Left forelimb (tissue), 1 donor: ENCODE results near the gene CYP2B6.
"Not testable (repeated sequence)": the region's sequence is repeated elsewhere in the genome, so short reads cannot be mapped to it uniquely, and the experiment has no call there.

ENCODE experiments used
- DNase-seq: peaks from one replicate; pipeline ENCODE4 v3.0.0-alpha.2; 2018; ENCODE audit warnings: low spot score

Gene CYP2B6

DNA sequence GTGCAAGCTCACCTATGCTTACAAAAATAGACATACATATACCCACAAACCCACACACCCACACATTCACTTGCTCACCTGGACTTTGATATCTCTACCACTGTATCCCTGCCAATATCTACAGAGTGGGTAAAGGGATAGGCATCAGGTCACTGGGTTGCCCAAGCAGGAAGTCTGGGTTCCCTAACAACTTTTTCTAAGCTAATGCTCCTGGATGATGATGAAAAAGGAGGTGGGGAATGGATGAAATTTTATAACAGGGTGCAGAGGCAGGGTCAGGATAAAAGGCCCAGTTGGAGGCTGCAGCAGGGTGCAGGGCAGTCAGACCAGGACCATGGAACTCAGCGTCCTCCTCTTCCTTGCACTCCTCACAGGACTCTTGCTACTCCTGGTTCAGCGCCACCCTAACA is at the start of gene CYP2B6:
Gene CYP2B6 (plus strand): TSS at position 311 of the 410 bp plus-strand sequence. CDS start 24 bp downstream, at position 335.
- no peak for DNase-seq

DNA sequence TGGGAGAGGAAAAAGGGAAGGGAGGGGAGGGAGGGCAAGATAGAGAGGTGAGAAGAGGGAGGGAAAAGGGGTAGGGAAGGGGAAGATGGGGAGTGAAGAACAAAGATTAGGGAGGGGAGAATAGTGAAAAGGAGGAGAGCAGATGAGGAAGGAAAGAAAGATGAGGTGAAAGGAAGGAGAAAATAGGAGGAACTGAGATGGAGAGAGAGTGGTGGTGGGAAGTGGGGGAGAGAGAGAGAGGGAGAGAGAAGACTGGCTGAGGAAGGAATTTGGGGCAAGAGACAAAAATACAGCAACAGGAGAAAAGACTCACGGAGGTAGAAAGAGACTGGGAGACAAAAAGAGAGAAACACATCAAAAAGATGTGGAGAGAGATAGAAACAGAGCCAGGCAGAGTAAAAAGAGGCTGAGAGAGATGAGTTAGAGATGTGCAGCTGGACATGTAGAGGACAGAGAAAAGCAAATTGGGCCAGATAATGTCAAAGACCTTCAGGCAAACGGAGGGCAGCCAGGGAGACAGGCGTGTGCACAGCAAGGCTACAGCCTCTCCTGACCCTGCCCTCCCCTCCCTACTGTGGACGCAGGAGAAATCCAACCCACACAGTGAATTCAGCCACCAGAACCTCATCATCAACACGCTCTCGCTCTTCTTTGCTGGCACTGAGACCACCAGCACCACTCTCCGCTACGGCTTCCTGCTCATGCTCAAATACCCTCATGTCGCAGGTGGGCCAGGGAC is 49.4 kb upstream of the CYP2B6 start:
- no peak for DNase-seq

DNA sequence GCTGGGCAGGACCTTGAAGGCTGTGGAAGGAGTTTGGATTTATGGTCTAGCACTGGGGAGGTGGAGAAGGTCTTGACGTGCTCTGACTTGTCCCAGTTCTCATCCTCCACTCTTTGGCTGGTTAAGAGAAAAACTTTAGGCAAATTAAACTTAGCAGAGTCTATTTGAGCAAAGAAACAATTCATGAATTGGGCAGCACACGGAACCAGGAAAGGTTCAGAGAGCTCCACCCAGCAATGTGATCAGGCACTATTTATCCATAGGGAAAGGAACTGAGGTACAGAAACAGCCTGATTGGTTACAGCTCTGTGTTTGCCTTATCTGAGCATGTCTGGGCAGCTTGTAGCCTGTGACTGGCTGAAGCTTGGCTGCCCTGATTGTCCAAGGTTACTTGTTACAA is 45.4 kb upstream of the CYP2B6 start:
- DNase-seq = no peak

DNA sequence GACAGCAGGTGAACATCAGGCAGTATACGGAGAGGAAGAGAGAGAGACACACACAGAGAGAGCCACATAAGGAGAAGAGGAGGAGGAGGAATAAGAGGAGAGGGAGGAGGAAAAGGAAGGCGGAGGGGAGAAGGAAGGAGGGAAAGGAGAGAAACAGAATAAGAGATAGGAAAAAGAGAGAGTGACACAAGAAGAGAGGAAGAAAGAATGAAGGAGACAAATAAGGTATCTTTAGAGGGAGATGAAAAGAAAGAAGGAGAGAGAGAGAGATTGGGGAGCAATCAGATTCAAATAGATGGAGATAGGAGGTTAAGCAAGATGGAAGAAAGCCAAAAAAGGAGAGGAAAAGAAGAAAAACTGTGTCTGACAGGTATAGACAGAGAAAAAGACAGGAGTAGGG is 44.0 kb upstream of the CYP2B6 start:
- DNase-seq = no peak

DNA sequence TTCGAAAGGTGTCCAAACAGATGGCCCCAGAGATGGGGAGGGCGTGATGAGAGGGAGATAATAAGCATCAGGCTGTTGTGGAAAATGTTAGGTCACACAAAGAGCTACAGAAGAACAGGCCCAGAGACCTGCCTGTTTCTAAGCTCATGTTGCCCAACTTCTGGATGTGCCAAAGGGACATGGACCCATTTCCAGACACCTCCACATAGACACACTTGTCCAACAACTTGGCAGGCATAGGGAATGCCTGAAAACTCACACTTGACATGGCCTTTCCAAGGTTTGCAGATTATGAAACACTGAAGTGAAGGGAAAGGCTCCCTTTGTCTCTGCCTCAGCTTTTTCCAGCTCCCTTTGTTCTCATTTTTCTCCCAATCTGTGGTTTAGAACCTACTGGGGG is 43.5 kb upstream of the CYP2B6 start:
- no peak for DNase-seq

DNA sequence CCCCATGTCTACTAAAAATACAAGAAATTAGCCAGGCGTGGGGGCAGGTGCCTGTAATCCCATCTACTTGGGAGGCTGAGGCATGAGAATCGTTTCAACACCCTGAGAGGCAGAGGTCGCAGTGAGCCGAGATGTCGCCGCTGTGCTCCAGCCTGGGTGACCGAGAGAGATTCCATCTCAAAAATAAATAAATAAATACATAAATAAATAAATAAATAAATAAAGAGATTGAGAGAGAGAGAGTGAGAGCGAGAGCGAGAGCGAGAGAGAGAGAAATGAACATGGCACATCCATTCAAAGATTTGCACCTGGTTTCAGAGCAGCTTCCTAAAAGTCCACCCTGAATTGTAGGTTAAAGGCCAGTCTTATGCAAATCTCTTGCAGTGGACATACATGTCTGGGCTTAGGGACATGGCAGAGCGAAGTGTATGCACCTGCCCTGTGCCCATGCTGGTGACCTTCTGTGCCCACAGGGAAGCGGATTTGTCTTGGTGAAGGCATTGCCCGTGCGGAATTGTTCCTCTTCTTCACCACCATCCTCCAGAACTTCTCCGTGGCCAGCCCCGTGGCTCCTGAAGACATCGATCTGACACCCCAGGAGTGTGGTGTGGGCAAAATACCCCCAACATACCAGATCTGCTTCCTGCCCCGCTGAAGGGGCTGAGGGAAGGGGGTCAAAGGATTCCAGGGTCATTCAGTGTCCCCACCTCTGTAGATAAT is 42.3 kb upstream of the CYP2B6 start:
- no peak for DNase-seq

DNA sequence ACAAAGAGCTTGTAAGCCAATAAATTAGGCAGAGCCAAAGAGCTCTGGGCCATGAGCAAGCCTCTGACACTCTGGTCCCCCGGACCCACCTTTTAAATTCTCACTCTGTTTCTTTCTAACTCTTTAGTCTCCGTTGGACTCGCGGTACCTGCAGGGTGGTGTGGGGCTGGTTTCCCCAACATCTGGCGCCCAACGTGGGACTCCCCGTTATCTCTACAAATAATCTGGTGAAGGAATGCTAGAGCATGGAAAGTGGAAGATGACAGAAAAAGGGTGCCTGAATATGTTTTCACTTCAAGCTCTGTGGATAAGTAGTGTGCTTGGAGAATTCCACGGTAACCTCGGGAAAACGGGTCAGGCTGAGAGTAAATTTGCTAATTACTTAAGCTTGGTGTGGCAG is 36.5 kb upstream of the CYP2B6 start:
- DNase-seq = no peak

DNA sequence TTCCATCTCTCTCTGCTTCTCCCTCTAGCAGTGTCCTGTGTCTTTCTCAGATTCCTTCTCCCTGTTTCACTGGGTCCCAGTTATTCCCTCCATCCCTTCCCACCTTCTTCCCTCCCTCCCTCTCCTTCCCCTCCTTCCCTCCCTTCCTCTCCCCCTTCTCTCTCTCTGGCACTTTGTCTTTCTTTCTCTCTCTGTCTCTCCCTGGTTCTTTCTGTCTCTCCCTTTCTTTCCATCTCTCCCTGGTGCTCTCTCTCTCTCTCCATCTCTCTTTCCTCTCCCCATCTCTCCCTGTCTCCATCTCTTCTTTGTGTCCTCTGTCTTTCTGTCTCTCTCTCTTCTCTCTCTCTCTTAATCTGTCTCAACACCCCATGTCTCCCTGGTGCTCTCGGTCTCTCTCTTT is 31.7 kb upstream of the CYP2B6 start:
- no peak for DNase-seq

DNA sequence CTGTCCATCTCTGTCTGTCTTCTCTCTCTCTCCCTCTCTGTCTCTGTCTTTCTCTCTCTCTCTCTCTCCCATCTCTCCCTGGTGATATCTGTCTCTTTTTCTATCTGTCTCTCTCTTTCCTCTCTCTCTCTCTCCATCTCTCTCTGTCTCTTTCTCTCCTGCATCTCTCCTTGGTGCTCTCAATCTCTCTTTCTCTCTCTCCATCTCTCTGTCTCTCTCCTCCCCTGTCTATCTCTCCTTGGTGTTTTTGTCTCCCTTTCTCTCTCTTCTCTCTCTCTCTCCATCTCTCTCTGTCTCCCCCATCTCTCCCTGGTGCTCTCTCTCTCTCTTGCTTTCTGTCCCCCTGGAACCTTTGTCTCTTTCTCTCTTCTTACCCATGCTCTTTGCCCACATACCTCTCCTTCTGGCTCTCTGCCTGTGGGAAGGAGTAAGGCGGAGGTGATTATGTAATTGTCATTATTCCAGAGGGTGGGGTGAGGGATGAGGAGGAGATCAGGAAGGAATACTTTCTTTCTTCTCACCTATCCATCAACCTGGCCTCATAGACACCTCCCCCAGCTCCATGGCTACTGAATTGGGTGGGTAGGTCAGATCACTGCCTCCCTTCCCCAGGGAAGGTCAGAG is 30.9 kb upstream of the CYP2B6 start:
- DNase-seq = no peak

DNA sequence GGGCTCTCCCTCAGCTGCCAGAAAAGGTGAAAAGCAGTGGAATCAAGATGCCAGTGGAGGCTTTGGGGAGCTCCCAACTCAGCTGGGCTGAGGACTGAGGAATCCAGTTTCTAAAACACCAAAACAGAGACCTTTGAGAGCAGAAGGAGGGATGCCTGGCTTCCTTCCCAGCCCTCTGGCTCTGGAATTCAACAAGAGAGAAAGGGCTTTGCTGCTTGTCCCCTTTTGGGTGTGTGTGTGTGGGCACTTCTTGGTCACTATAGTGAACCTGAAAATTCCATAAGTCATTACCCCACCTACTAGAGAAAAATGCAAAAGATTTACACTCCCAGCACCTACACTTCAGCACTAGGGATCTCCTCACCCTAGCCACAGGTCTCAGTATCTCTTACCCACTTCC is 30.3 kb upstream of the CYP2B6 start:
- DNase-seq = no peak

DNA sequence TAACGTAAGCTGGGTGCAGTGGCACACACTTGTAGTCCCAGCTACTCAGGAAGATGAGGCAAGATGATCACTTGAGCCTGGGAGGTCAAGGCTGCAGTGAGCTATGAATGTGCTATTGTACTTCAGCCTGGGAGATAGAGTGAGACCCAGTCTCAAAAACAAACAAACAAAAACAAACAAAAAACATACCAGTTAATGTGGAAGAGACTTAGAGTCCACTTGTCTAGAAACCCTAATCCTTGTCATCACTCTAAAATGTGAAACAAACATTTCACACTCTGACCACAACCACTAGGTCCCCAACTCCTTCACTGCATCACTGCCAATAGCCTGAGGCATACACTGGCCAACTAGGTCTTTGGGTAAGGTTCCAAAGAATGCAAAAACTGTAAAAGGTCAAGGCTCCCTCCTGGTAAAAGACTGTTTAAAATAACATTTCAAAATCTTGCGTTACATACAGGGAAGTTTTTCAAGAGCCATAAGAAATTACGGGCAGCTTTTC is 28.6 kb upstream of the CYP2B6 start:
- DNase-seq = no peak

DNA sequence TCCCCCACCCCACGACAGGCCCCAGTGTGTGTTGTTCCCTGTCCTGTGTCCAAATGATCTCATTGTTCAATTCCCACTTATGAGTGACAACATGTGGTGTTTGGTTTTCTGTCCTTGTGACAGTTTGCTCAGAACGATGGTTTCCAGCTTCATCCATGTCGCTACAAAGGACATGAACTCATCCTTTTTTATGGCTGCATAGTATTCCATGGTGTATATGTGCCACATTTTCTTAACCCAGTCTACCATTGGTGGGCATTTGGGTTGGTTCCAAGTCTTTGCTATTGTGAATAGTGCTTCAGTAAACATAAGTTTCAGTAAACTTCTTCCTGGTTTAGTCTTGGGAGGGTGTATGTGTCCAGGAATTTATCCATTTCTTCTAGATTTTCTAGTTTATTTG is 26.7 kb upstream of the CYP2B6 start:
- DNase-seq = not testable (repeated sequence)

DNA sequence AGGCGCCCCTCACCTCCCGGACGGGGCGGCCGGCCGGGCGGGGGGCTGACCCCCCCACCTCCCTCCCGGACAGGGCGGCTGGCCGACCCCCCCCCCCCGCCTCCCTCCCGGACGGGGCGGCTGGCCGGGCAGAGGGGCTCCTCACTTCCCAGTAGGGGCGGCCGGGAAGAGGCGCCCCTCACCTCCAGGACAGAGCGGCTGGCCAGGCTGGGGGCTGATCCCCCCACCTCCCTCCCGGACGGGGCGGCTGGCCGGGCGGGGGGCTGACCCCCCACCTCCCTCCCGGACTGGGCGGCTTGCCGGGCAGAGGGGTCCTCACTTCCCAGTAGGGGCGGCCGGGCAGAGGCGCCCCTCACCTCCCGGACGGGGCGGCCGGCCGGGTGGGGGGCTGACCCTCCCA is 25.7 kb upstream of the CYP2B6 start:
- DNase-seq = not testable (repeated sequence)

DNA sequence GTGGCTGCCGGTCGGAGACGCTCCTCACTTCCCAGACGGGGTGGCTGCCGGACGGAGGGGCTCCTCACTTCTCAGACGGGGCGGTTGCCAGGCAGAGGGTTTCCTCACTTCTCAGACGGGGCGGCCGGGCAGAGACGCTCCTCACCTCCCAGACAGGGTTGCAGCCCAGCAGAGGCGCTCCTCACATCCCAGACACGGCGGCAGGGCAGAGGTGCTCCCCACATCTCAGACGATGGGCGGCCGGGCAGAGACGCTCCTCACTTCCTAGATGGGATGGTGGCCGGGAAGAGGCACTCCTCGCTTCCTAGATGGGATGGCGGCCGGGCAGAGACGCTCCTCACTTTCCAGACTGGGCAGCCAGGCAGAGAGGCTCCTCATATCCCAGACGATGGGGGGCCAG is 24.5 kb upstream of the CYP2B6 start:
- not testable (repeated sequence) for DNase-seq

DNA sequence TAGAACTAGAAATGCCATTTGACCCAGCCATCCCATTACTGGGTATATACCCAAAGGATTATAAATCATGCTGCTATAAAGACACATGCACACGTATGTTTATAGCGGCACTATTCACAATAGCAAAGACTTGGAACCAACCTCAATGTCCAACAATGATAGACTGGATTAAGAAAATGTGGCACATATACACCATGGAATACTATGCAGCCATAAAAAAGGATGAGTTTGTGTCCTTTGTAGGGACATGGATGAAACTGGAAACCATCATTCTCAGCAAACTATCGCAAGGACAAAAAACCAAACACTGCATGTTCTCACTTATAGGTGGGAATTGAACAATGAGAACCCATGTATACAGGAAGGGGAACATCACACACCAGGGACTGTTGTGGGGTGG is 23.0 kb upstream of the CYP2B6 start:
- DNase-seq = not testable (repeated sequence)

DNA sequence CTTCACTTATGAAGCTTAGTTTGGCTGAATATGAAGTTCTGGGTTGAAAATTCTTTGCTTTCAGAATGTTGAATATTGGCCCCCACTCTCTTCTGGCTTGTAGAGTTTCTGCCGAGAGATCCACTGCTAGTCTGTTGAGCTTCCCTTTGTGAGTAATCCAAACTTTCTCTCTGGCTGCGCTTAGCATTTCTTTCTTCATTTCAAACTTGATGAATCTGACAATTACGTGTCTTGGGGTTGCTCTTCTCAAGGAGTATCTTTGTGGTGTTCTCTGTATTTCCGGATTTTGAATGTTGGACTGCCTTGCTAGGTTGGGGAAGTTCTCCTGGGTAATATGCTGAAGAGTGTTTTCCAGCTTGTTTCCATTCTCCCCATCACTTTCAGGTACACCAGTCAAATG is 21.4 kb upstream of the CYP2B6 start:
- not testable (repeated sequence) for DNase-seq

DNA sequence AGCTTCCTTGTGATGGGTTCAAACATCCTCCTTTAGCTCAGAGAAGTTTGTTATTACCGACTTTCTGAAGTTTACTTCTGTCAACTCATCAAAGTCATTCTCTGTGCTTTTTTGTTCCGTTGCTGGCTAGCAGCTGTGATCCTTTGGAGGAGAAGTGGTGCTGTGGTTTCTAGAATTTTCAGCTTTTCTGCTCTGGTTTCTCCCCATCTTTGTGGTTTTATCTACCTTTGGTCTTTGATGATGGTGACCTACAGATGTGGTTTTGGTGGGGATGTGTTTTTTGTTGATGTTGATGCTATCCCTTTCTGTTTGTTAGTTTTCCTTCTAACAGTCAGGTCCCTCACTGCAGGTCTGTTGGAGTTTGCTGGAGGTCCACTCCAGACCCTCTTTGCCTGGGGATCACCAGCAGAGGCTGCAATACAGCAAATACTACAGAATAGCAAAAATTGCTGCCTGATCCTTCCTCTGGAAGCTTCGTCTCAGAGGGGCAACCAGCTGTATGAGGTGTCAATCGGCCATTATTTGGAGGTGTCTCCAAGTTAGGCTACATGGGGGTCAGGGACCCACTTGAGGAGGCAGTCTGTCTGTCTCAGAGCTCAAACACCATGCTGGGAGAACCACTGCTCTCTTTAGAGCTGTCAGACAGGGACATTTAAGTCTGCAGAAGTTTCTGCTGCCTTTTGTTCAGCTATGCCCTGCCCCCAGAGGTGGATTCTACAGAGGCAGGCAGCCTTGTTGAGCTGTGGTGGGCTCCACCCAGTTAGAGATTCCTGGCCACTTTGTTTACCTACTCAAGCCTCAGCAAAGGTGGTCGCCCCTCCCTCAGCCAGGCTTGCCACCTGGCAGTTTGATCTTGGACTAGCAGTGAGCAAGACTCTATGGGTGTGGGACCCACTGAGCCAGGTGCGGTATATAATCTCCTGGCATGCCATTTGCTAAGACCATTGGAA is 20.4 kb upstream of the CYP2B6 start:
- not testable (repeated sequence) for DNase-seq

DNA sequence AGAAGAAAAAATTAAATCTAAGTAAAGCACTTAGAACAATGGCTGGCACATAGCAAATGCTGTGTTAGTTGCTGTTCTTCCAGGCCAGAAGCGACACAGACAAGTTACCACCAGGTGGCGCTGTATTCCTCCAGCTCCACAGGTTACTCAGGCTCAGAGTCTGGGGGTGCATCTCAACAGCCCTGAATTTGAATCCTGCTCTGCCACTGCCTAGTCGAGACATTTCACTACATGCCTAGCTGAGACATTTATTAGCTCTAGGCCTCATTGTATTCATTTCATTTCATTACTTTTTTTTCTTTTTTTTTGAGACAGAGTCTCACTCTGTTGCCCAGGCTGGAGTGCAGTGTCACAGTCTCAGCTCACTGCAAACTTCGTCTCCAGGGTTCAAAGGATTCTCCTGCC is 16.4 kb upstream of the CYP2B6 start:
- no peak for DNase-seq

DNA sequence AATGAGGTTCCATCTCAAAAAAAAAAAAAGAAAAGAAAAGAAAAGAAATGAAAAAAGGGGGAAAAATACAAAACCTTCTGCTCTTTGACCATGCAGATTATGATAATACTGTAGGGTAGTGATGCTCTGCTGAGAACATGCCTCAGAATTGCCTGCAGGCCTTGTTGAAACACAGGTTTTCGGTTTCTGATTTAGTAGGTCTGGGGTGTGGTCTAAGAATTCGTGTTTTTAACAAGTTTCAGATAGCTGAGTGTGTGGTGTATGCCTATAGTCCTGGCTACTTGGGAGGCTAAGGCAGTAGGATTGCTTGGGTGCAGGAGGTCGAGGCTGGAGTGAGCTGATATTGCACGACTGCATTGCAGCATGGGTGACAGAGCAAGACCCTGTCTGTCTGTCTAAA is 14.9 kb upstream of the CYP2B6 start:
- no peak for DNase-seq

DNA sequence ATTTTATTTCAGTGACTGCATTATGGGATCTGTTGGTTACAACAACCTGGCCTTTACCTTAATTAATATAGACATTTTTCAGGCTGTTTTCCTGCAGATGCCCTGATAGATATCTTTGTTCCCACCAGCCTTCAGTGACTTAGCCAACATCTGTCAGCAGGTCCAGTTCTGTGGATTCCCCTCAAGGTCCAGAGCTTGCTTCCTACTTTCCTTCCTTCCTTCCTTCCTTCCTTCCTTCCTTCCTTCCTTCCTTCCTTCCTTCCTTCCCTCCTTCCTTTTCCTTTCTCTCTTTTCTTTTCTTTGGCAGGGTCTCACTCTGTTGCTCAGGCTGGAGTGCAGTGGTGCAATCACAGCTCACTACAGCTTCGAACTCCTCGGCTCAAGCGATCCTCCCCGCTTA is 14.4 kb upstream of the CYP2B6 start:
- no peak for DNase-seq

DNA sequence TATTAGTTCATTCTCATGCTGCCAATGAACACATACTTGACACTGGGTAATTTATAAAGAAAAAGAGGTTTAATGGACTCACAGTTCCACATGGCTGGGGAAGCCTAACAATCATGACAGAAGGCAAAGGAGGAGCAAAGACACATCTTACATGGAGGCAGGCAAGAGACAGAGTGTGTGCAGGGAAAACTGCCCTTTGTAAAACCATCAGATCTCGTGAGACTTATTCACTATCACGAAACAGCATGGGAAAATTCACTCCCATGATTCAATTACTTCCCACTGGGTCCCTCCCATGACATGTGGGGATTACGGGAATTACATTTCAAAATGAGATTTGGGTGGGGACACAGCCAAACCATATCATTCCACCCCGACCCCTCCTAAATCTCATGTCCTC is 11.3 kb upstream of the CYP2B6 start:
- DNase-seq = not testable (repeated sequence)
